Fibroblast of the aortic adventitia (primary cell): Measurements from ENCODE around the gene UNC5C. TPM values are rescaled to one million over a fixed set of nuclear protein-coding genes. Genes with fewer than 3 reads are reported as not detected.

Source experiments
- DNase-seq: peaks from one replicate; pipeline ENCODE4 v3.0.0-alpha.2; 2010; ENCODE audit warnings: low read depth
- H3K4me3 ChIP-seq: 2 replicates; pipeline ENCODE4 v1.5.1; 2011; ENCODE audit warnings: low read depth, mild to moderate bottlenecking, control low read depth, low read length, moderate library complexity
- CTCF ChIP-seq: IDR thresholded peaks from 2 replicates; pipeline ENCODE4 v1.5.1; 2011; ENCODE audit warnings: mild to moderate bottlenecking, low read length, control low read depth, inconsistent platforms; ENCODE audit not compliant: insufficient read depth
- total RNA-seq: library from RNA; depleted of rRNA; stranded (reverse); fragments of >200 nt; gene quantifications from 2 replicates; pipeline ENCODE4 v1.2.3, GENCODE V29; 2012; ENCODE audit warnings: low replicate concordance

UNC5C gene
- total RNA-seq, 1 donor: 2.2 TPM

- H3K4me3 ChIP-seq: no peak overlapping the region
- DNase-seq: no peak
- no peak for TF ChIP-seq CTCF
Measured at GRCh38 chr4:95428291-95429070, 120.3 kb downstream of the UNC5C start.

GRCh38 chr4:95426455-95426854 is 122.3 kb downstream of the UNC5C start:
- H3K4me3 ChIP-seq: no peak overlapping the region
- TF ChIP-seq CTCF: no peak
- DNase-seq: no peak

GRCh38 chr4:95422436-95422835 is 126.3 kb downstream of the UNC5C start:
- no peak for TF ChIP-seq CTCF
- H3K4me3 ChIP-seq: no peak overlapping the region
- DNase-seq: no peak

- TF ChIP-seq CTCF: no peak
- DNase-seq: no peak
Measured at GRCh38 chr4:95421869-95422268, 126.9 kb downstream of the UNC5C start.

GRCh38 chr4:95417531-95417930 is 131.2 kb downstream of the UNC5C start:
- no peak overlapping the region for H3K4me3 ChIP-seq
- DNase-seq: no peak
- no peak for TF ChIP-seq CTCF

More at GRCh38 chr4:95421869-95422268, 126.9 kb downstream of the UNC5C start:
- no peak overlapping the region for H3K4me3 ChIP-seq

GRCh38 chr4:95415346-95415771 is 133.4 kb downstream of the UNC5C start:
- peak; percentile 12 for DNase-seq
- H3K4me3 ChIP-seq: no peak overlapping the region
- TF ChIP-seq CTCF: no peak
